Measurements from ENCODE around the gene F12. TPM values are rescaled to one million over a fixed set of nuclear protein-coding genes. Genes with fewer than 3 reads are reported as not detected.
"Not testable (repeated sequence)": the region's sequence is repeated elsewhere in the genome, so short reads cannot be mapped to it uniquely, and the experiment has no call there.

F12 gene
- total RNA-seq, 2 donors from 2014 or later: 0.95 to 2.9 TPM

GRCh38 chr5:177362610-177363507 lies 46.5 kb downstream of the F12 start:
- Mint-ChIP-seq H3K9me3 (no peaks in the 10 kb centered on the region), H3K36me3 (ENCODE audit: low read depth) (no peaks in the 10 kb centered on the region), H3K27me3 (ENCODE audit: insufficient read depth) (peaks cover 38% of the 10 kb centered on the region), H3K4me3 (peak overlapping the region; percentile 63), H3K27ac (no peak overlapping the region), H3K4me1 (peaks cover 15% of the 10 kb centered on the region)
- Histone ChIP-seq H3K9ac (ENCODE audit: extremely low read depth, low read length, poor library complexity, severe bottlenecking) (peak overlapping the region; percentile 17), H3K9me3 (ENCODE audit: control insufficient read depth, low read length) (no peaks in the 10 kb centered on the region), H3K27ac (ENCODE audit: low read depth, low read length) (no peak overlapping the region), H3K4me3 (ENCODE audit: low read length) (peak overlapping the region; percentile 75), H3K36me3 (ENCODE audit: control insufficient read depth, insufficient read depth, low read length) (no peaks in the 10 kb centered on the region), H3K27me3 (ENCODE audit: control insufficient read depth, insufficient read depth, low read length, poor library complexity, severe bottlenecking) (peaks cover 18% of the 10 kb centered on the region), H3K4me1 (ENCODE audit: control insufficient read depth, insufficient read depth, low read length) (peaks cover 7% of the 10 kb centered on the region)
- 10 to 13% methylated on average over 23 to 59 of the region's 59 CpGs for WGBS, 2 experiments (ENCODE audit: insufficient coverage in 1 of 2, insufficient read length in 1 of 2)
- DNase-seq: peak; percentile 90
- peak; percentile 18 for TF ChIP-seq CTCF (conservative IDR thresholded peaks at IDR 0.05)

- DNase-seq: peak; percentile 46
- TF ChIP-seq CTCF (conservative IDR thresholded peaks at IDR 0.05): no peak
- Histone ChIP-seq H3K9me3 (ENCODE audit: control insufficient read depth, low read length) (no peaks in the 10 kb centered on the region), H3K27ac (ENCODE audit: low read depth, low read length) (no peak overlapping the region), H3K9ac (ENCODE audit: extremely low read depth, low read length, poor library complexity, severe bottlenecking) (no peak overlapping the region), H3K4me3 (ENCODE audit: low read length) (no peak overlapping the region), H3K36me3 (ENCODE audit: control insufficient read depth, insufficient read depth, low read length) (no peaks in the 10 kb centered on the region), H3K4me1 (ENCODE audit: control insufficient read depth, insufficient read depth, low read length) (peaks cover 7% of the 10 kb centered on the region), H3K27me3 (ENCODE audit: control insufficient read depth, insufficient read depth, low read length, poor library complexity, severe bottlenecking) (peaks cover 21% of the 10 kb centered on the region)
- H3K9me3 Mint-ChIP-seq: no peaks in the 10 kb centered on the region
- WGBS, 2 experiments (ENCODE audit: insufficient coverage in 1 of 2, insufficient read length in 1 of 2): 82 to 88% methylated on average over 6 to 8 of the region's 8 CpGs
- H3K4me3 Mint-ChIP-seq: peak overlapping the region; percentile 63
- peaks cover 15% of the 10 kb centered on the region for H3K4me1 Mint-ChIP-seq
- H3K27me3 Mint-ChIP-seq (ENCODE audit: insufficient read depth): peaks cover 39% of the 10 kb centered on the region
- H3K27ac Mint-ChIP-seq: no peak overlapping the region
- no peaks in the 10 kb centered on the region for H3K36me3 Mint-ChIP-seq (ENCODE audit: low read depth)
Measured at GRCh38 chr5:177362292-177362609, 47.1 kb downstream of the F12 start.

- 96 to 100% methylated on average over 1 to 6 of the region's 6 CpGs for WGBS, 2 experiments (ENCODE audit: insufficient coverage in 1 of 2, insufficient read length in 1 of 2)
- H3K4me3 Mint-ChIP-seq: peak overlapping the region; percentile 63
- H3K36me3 ChIP-seq (ENCODE audit: control insufficient read depth, insufficient read depth, low read length): no peaks in the 10 kb centered on the region
- peaks cover 7% of the 10 kb centered on the region for H3K4me1 ChIP-seq (ENCODE audit: control insufficient read depth, insufficient read depth, low read length)
- H3K27me3 ChIP-seq (ENCODE audit: control insufficient read depth, insufficient read depth, low read length, poor library complexity, severe bottlenecking): peaks cover 26% of the 10 kb centered on the region
- no peak overlapping the region for H3K9ac ChIP-seq (ENCODE audit: extremely low read depth, low read length, poor library complexity, severe bottlenecking)
- H3K9me3 ChIP-seq (ENCODE audit: control insufficient read depth, low read length): no peaks in the 10 kb centered on the region
- DNase-seq: peak; percentile 46
- H3K36me3 Mint-ChIP-seq (ENCODE audit: low read depth): no peaks in the 10 kb centered on the region
- peaks cover 15% of the 10 kb centered on the region for H3K4me1 Mint-ChIP-seq
- no peak overlapping the region for H3K27ac Mint-ChIP-seq
- no peak for TF ChIP-seq CTCF (conservative IDR thresholded peaks at IDR 0.05)
- no peak overlapping the region for H3K4me3 ChIP-seq (ENCODE audit: low read length)
- no peaks in the 10 kb centered on the region for H3K9me3 Mint-ChIP-seq
- peaks cover 41% of the 10 kb centered on the region for H3K27me3 Mint-ChIP-seq (ENCODE audit: insufficient read depth)
- H3K27ac ChIP-seq (ENCODE audit: low read depth, low read length): no peak overlapping the region
Measured at GRCh38 chr5:177361418-177362291, 47.7 kb downstream of the F12 start.

GRCh38 chr5:177360740-177361139 lies 48.6 kb downstream of the F12 start:
- H3K27me3 ChIP-seq (ENCODE audit: control insufficient read depth, insufficient read depth, low read length, poor library complexity, severe bottlenecking): peaks cover 29% of the 10 kb centered on the region
- not testable (repeated sequence) for H3K36me3 Mint-ChIP-seq (ENCODE audit: low read depth); H3K36me3 ChIP-seq (ENCODE audit: control insufficient read depth, insufficient read depth, low read length); H3K9me3 ChIP-seq (ENCODE audit: control insufficient read depth, low read length); H3K9me3 Mint-ChIP-seq; H3K4me1 Mint-ChIP-seq; H3K4me3 Mint-ChIP-seq; H3K9ac ChIP-seq (ENCODE audit: extremely low read depth, low read length, poor library complexity, severe bottlenecking); H3K4me1 ChIP-seq (ENCODE audit: control insufficient read depth, insufficient read depth, low read length); H3K27ac ChIP-seq (ENCODE audit: low read depth, low read length); H3K27ac Mint-ChIP-seq; H3K4me3 ChIP-seq (ENCODE audit: low read length)
- WGBS, 2 experiments (ENCODE audit: insufficient coverage in 1 of 2, insufficient read length in 1 of 2): 91% methylated on average over 7 of the region's 7 CpGs
- DNase-seq: peak; percentile 42
- H3K27me3 Mint-ChIP-seq (ENCODE audit: insufficient read depth): peaks cover 48% of the 10 kb centered on the region
